K562 (cell line): ENCODE data around the gene RUVBL1. TPM values are rescaled to one million over a fixed set of nuclear protein-coding genes. Genes with fewer than 3 reads are reported as not detected.

Source experiments
- CHCHD3 ChIP-seq: fragments of 250-450 bp; sonication (Bioruptor Pico); IDR thresholded peaks from 2 replicates; pipeline ENCODE4 v2.1.2; 2022; ENCODE audit warnings: mild to moderate bottlenecking
- CHD4 ChIP-seq: fragments of 200-600 bp; sonication (generic); IDR thresholded peaks from 3 replicates; pipeline ENCODE4 v1.6.1; 2012; ENCODE audit warnings: low read depth, mild to moderate bottlenecking, mixed read lengths, low read length, inconsistent platforms; ENCODE audit not compliant: insufficient read depth, insufficient replicate concordance, poor library complexity, severe bottlenecking
- CREB1 ChIP-seq, 2 experiments: sonication (generic) in 1 of 2; formaldehyde crosslinking in 1 of 2; IDR thresholded peaks; 2 replicates each; pipeline versions ENCODE4 v1.6.1 to v1.8.0; 2012 to 2022; ENCODE audit warnings: inconsistent platforms in 1 of 2, mild to moderate bottlenecking in 1 of 2, missing genetic modification reagents in 1 of 2, moderate library complexity in 1 of 2
- GATA2 ChIP-seq: sonication (generic); formaldehyde crosslinking; IDR thresholded peaks from 2 replicates; pipeline ENCODE4 v1.4.0; 2020; ENCODE audit warnings: mild to moderate bottlenecking, missing genetic modification reagents
- HNRNPH1 ChIP-seq: fragments of 200-400 bp; formaldehyde crosslinking; optimal IDR thresholded peaks from 2 replicates; pipeline ENCODE3; 2017; ENCODE audit warnings: low read depth, mild to moderate bottlenecking, low read length, moderate library complexity
- HNRNPK ChIP-seq: fragments of 200-400 bp; formaldehyde crosslinking; IDR thresholded peaks from one replicate; pipeline ENCODE4 v1.6.1; 2018; ENCODE audit warnings: mild to moderate bottlenecking, low read depth, low read length; ENCODE audit not compliant: poor library complexity, severe bottlenecking
- L3MBTL2 ChIP-seq: fragments of 450-650 bp; IDR thresholded peaks from 2 replicates; pipeline ENCODE4 v1.6.1; 2016; ENCODE audit warnings: mild to moderate bottlenecking, moderate library complexity
- LCOR ChIP-seq: sonication (generic); formaldehyde crosslinking; IDR thresholded peaks from 2 replicates; pipeline ENCODE4 v1.8.0; 2022; ENCODE audit warnings: mild to moderate bottlenecking, missing genetic modification reagents
- MEIS2 ChIP-seq: fragments of 450-650 bp; IDR thresholded peaks from 2 replicates; pipeline ENCODE4 v1.6.1; 2014; ENCODE audit warnings: mild to moderate bottlenecking; ENCODE audit not compliant: partially characterized antibody
- MTA1 ChIP-seq: fragments of 450-650 bp; IDR thresholded peaks from 2 replicates; pipeline ENCODE4 v1.6.1; 2017; ENCODE audit warnings: borderline replicate concordance
- MYC ChIP-seq, 2 experiments: fragments of 250-450 bp in 1 of 2; sonication (Bioruptor Pico) in 1 of 2; IDR thresholded peaks; 2 replicates each; pipeline versions ENCODE4 v1.5.1 to v1.6.1; 2012 to 2021; ENCODE audit warnings: low read depth in 2 of 2, borderline replicate concordance in 1 of 2, improper control_type of control experiment in 1 of 2, low read length in 1 of 2, mild to moderate bottlenecking in 1 of 2, moderate library complexity in 1 of 2
- POLR2G ChIP-seq: fragments of 200-400 bp; formaldehyde crosslinking; IDR thresholded peaks from 2 replicates; pipeline ENCODE4 v1.6.1; 2017; ENCODE audit warnings: low read depth, mild to moderate bottlenecking, antibody characterized with exemption, low read length, moderate library complexity
- SMAD4 ChIP-seq: fragments of 250-450 bp; sonication (Bioruptor Pico); conservative IDR thresholded peaks from 2 replicates; pipeline ENCODE4 v1.8.0; 2021; ENCODE audit warnings: inconsistent platforms, mild to moderate bottlenecking, moderate library complexity
- SOX6 ChIP-seq: fragments of 450-650 bp; IDR thresholded peaks from 2 replicates; pipeline ENCODE4 v1.6.1; 2014; ENCODE audit warnings: mild to moderate bottlenecking
- SREBF2 ChIP-seq: sonication (generic); formaldehyde crosslinking; IDR thresholded peaks from 2 replicates; pipeline ENCODE4 v1.4.0; 2020; ENCODE audit warnings: mild to moderate bottlenecking, missing genetic modification reagents
- SRSF3 ChIP-seq: fragments of 200-400 bp; formaldehyde crosslinking; IDR thresholded peaks from 2 replicates; pipeline ENCODE4 v1.6.1; 2016; ENCODE audit warnings: mild to moderate bottlenecking, low read length, moderate library complexity; ENCODE audit not compliant: insufficient read depth
- SRSF7 ChIP-seq: fragments of 200-400 bp; formaldehyde crosslinking; optimal IDR thresholded peaks from 2 replicates; pipeline ENCODE3; 2017; ENCODE audit warnings: mild to moderate bottlenecking, low read depth, low read length
- TARDBP ChIP-seq: fragments of 450-650 bp; IDR thresholded peaks from 2 replicates; pipeline ENCODE4 v1.6.1; 2016
- TEAD2 ChIP-seq: fragments of 450-650 bp; IDR thresholded peaks from 2 replicates; pipeline ENCODE4 v1.6.1; 2016; ENCODE audit warnings: missing genetic modification characterization, control low read depth, missing compliant biosample characterization
- ZFPM2 ChIP-seq: fragments of 250-450 bp; sonication (Bioruptor Pico); IDR thresholded peaks from 2 replicates; pipeline ENCODE4 v1.5.1; 2022; ENCODE audit warnings: mild to moderate bottlenecking
- ZNF23 ChIP-seq: fragments of 250-450 bp; sonication (Bioruptor Pico); IDR thresholded peaks from 2 replicates; pipeline ENCODE4 v1.4.0; 2020; ENCODE audit warnings: mild to moderate bottlenecking
- polyA plus RNA-seq, 8 experiments: library from polyadenylated mRNA; depleted of rRNA in 4 of 8; stranded (reverse) in 5 of 8; unstranded in 3 of 8; fragments of >200 nt; fragmentation: Nextera tagmentation in 2 of 8; fragmentation: Illumina TruSeq in 1 of 8; extraction: Ambion mirVana in 2 of 8; extraction: Trizol in 1 of 8; gene quantifications; 2 replicates each; pipeline versions ENCODE4 v1.2.1 to v1.2.3, GENCODE V29; 2011 to 2014; ENCODE audit warnings: inconsistent platforms in 1 of 8, missing spikeins in 1 of 8
- total RNA-seq, 7 experiments: library from RNA; depleted of rRNA in 6 of 7; stranded (reverse); fragments of >200 nt in 6 of 7; fragmentation: Illumina TruSeq in 2 of 7; extraction: Trizol in 2 of 7; gene quantifications; 2 replicates each; pipeline versions ENCODE4 v1.2.1 to v1.2.3, GENCODE V29; 2011 to 2021; ENCODE audit warnings: low replicate concordance in 1 of 7
- TF ChIP-seq, protein P1 (sequence below): sonication (generic); IDR thresholded peaks from 2 replicates; pipeline ENCODE4 v1.6.1; 2016
- TF ChIP-seq, protein P2 (sequence below): IDR thresholded peaks from 2 replicates; pipeline ENCODE4 v1.6.1; 2011; ENCODE audit warnings: borderline replicate concordance, low read depth, mild to moderate bottlenecking, moderate library complexity, low read length; ENCODE audit not compliant: insufficient read depth, poor library complexity, severe bottlenecking
- TF ChIP-seq, protein P3 (sequence below): fragments of 450-650 bp; IDR thresholded peaks from 2 replicates; pipeline ENCODE4 v1.6.1; 2017; ENCODE audit warnings: antibody characterized with exemption

RUVBL1 gene
- total and polyA plus RNA-seq, 9 of the 15 experiments (the other 6 are each of a cell fraction or from before 2014, with no cell fraction given): 20.7 to 147 (median 113) TPM

DNA sequence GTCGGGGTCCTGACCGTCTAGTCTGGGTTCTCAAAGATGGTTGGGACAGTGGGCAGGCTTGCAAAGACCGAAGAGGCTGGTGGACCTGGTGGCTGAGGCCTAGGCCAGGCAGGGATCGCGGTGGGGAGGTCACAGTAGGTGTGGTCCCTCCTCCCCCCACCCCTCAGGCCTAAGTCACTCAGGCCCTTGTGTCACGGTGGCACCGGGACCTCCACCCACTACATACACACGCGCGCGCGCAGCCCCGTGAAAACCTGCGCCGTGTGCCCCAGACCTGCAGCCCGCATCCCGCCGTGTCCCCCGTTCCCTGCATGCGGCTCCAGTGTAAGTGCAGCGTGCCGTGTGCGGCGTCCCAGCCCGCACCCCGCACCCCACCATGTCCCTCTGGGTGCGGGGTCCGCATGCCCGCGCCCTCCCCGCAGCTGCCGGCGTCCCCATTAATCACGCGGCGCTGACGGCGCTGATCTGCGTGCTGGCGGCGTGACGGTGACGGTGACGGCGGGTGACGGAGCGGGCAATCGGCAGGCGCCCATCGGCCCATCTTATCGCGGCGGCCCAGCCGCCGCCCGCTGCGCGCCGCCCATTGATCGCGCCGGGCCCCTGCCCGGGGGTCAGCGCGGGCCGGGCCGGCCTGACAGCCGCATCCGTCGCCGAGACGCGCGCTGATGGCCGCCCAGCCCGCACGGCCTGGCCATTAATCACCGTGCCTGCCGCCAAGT, 47.0 kb downstream of the RUVBL1 start (continued):
- TF ChIP-seq GATA2: peak; percentile 81
- peak; percentile 46 for TF ChIP-seq HNRNPK
- TF ChIP-seq ZFPM2 (CRISPR knock-in tag): no peak
- peak; percentile 79 for TF ChIP-seq L3MBTL2
- no peak for TF ChIP-seq LCOR (CRISPR knock-in tag)
- no peak for TF ChIP-seq HNRNPH1
- peak; percentile 35; the same call in 1 of the 2 replicates for TF ChIP-seq SOX6
- no peak for TF ChIP-seq SREBF2 (CRISPR knock-in tag)
- no peak for TF ChIP-seq TEAD2
- TF ChIP-seq SRSF3: no peak
- TF ChIP-seq POLR2G: peak; percentile 79
- no peak for TF ChIP-seq MTA1
- no peak for TF ChIP-seq CHD4
- TF ChIP-seq, protein P1, sequence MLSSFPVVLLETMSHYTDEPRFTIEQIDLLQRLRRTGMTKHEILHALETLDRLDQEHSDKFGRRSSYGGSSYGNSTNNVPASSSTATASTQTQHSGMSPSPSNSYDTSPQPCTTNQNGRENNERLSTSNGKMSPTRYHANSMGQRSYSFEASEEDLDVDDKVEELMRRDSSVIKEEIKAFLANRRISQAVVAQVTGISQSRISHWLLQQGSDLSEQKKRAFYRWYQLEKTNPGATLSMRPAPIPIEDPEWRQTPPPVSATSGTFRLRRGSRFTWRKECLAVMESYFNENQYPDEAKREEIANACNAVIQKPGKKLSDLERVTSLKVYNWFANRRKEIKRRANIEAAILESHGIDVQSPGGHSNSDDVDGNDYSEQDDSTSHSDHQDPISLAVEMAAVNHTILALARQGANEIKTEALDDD: no peak
- TF ChIP-seq, protein P2, sequence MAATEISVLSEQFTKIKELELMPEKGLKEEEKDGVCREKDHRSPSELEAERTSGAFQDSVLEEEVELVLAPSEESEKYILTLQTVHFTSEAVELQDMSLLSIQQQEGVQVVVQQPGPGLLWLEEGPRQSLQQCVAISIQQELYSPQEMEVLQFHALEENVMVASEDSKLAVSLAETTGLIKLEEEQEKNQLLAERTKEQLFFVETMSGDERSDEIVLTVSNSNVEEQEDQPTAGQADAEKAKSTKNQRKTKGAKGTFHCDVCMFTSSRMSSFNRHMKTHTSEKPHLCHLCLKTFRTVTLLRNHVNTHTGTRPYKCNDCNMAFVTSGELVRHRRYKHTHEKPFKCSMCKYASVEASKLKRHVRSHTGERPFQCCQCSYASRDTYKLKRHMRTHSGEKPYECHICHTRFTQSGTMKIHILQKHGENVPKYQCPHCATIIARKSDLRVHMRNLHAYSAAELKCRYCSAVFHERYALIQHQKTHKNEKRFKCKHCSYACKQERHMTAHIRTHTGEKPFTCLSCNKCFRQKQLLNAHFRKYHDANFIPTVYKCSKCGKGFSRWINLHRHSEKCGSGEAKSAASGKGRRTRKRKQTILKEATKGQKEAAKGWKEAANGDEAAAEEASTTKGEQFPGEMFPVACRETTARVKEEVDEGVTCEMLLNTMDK: no peak
- TF ChIP-seq ZNF23 (CRISPR knock-in tag): no peak
- TF ChIP-seq, protein P3, sequence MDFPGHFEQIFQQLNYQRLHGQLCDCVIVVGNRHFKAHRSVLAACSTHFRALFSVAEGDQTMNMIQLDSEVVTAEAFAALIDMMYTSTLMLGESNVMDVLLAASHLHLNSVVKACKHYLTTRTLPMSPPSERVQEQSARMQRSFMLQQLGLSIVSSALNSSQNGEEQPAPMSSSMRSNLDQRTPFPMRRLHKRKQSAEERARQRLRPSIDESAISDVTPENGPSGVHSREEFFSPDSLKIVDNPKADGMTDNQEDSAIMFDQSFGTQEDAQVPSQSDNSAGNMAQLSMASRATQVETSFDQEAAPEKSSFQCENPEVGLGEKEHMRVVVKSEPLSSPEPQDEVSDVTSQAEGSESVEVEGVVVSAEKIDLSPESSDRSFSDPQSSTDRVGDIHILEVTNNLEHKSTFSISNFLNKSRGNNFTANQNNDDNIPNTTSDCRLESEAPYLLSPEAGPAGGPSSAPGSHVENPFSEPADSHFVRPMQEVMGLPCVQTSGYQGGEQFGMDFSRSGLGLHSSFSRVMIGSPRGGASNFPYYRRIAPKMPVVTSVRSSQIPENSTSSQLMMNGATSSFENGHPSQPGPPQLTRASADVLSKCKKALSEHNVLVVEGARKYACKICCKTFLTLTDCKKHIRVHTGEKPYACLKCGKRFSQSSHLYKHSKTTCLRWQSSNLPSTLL: no peak
- TF ChIP-seq CREB1 (IDR thresholded peaks at IDR 0.05): peak; percentile 97
- TF ChIP-seq CREB1 (CRISPR knock-in tag; IDR thresholded peaks at IDR 0.05): peak; percentile 91
- TF ChIP-seq MYC (IDR thresholded peaks at IDR 0.05; ENCODE audit: low read depth, low read length): peak; percentile 80
- TF ChIP-seq MYC (CRISPR knock-in tag; IDR thresholded peaks at IDR 0.05; ENCODE audit: borderline replicate concordance, low read depth): no peak
- peak; percentile 78; the same call in 1 of the 2 replicates for TF ChIP-seq TARDBP
- TF ChIP-seq SMAD4 (CRISPR knock-in tag): peak; percentile 97
- TF ChIP-seq SRSF7: no peak
- peak; percentile 97 for TF ChIP-seq MEIS2
- no peak for TF ChIP-seq CHCHD3 (CRISPR knock-in tag)
